ENCODE results near the gene FAM117A.
"Not testable (repeated sequence)": the region's sequence is repeated elsewhere in the genome, so short reads cannot be mapped to it uniquely, and the experiment has no call there.

Gene FAM117A

DNA sequence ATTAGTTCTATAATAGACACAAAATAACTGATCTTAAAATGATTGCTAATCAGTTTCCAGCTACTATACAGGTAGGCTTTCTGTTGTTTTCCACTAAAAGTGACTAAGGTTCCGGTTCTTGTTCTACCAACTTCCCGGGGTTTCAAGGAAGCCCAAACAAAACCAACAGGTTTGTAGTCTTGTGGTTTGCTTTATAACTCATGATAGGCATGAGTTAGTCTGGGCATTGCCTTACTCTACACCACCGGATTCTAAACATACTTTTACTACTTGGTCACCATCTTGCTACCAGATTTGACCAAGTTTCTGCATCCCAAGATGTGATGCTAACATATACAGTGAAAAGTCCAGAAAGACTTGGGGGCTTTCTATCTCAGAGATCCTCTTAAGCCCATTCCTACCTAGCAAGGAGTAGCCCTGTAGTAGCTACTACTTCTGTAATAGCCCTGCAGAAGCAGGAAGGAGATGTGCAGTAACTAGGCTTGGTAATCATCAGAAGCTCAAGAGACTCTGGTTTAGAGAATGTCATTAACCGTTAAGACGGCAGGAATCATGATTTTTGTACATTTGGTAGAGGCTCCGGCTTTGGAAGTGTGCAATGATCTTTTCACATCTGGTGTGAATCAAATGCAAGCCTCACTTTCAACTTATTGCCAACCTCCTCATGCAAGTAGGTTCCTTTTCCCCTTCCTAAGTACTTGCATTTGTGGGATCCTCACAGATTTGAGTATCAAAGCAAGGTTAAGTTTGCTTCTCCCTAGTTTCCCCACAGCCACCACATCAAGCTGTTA, 1.6 kb downstream of the FAM117A start:
- TF ChIP-seq, protein P1, sequence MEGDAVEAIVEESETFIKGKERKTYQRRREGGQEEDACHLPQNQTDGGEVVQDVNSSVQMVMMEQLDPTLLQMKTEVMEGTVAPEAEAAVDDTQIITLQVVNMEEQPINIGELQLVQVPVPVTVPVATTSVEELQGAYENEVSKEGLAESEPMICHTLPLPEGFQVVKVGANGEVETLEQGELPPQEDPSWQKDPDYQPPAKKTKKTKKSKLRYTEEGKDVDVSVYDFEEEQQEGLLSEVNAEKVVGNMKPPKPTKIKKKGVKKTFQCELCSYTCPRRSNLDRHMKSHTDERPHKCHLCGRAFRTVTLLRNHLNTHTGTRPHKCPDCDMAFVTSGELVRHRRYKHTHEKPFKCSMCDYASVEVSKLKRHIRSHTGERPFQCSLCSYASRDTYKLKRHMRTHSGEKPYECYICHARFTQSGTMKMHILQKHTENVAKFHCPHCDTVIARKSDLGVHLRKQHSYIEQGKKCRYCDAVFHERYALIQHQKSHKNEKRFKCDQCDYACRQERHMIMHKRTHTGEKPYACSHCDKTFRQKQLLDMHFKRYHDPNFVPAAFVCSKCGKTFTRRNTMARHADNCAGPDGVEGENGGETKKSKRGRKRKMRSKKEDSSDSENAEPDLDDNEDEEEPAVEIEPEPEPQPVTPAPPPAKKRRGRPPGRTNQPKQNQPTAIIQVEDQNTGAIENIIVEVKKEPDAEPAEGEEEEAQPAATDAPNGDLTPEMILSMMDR (IDR thresholded peaks at IDR 0.05; ENCODE audit: extremely low read depth, missing control alignments) = no peak
- DNase-seq (ENCODE audit: low spot score) = no peak

DNA sequence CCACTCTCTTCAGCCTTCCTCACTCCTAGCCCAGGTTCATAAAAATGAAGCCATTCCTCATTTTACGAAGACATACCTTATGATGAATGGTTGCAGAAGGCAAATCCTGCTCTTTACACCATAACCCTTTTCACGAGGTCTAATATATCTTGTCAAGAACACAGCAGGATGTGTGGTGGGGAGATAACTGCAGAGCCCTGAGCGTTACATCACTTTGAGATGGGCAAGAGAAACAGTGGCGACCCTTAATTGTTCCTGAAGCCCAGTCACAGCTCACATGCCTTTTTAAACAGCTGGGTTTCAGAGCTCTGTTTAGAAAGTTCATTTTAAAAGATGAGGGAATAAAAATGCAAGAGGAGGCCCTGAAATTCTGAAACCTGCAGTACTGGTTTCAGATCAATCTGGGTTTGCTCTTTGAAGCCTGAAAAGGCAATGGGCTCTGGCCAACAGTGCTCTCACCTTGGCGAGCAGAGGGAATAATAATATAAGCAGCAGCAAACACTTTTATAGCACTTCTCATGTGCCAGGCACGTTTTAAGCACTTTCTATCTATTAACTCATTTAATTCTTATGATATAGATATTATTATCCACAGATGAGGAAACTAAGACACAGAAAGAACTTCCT, 2.9 kb downstream of the FAM117A start:
- TF ChIP-seq, protein P1 (IDR thresholded peaks at IDR 0.05; ENCODE audit: extremely low read depth, missing control alignments) = no peak
- DNase-seq (ENCODE audit: low spot score) = no peak

DNA sequence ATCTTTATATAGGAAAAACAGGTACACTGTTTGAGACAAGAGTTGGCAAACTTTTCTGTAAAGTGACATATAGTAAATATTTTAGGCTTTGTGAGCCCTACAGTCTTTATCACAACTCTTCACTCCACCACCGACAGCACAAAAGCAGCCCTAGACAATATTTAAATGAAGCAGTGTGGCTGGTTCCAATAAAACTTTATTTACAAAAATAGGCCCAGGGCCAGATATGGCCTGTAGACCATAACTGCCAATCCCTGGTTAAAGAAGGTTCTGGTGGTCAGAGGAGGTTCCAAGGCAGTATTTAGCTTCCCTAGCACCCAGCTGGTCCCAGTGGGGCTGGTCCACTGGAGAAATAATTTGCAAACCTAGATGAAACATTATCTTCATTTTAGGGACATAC, 3.6 kb downstream of the FAM117A start:
- DNase-seq (ENCODE audit: low spot score) = no peak
- TF ChIP-seq, protein P1 (IDR thresholded peaks at IDR 0.05; ENCODE audit: extremely low read depth, missing control alignments) = no peak

DNA sequence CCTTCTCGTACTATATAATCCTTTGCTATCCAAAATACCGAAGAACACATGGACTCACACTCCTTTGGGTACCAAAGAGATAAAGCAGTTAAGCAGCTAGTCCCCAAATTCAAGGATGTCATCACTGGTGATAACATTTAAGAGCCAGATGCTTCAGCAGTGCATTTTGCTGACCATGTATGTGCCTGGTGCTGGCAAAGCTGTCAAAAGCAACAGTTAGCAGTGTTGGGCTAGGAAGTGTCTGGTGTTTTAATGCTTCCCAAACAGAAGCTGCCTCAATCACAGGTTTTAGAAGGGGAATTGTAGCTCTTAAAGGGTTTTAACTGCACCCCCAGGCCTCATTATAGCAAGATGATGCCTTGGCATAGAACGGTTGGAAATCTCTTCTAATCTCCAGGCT, 4.7 kb downstream of the FAM117A start:
- TF ChIP-seq, protein P1 (IDR thresholded peaks at IDR 0.05; ENCODE audit: extremely low read depth, missing control alignments) = no peak
- no peak for DNase-seq (ENCODE audit: low spot score)

DNA sequence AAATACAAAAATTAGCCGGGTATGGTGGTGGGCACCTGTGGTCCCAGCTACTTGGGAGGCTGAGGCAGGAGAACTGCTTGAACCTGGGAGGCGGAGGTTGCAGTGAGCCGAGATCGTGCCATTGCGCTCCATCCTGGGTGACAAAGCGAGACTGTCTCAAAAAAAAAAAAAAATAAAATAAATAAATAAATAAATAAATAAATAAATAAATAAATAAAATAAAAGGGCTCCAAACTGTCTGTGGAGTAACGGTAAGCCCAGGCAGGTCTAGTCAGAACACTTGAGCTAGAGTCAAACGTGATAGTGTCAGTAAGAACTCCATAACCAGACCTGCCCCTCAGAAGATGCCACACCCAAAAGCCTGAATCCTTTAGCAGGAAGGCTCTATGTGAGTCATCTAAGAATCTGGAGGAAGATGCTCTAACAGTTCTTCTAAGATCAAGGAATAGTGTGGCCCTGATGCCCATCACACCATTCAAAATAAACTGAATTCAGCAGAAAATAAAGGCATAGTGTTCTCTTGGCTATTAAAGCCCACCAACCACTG, 5.4 kb downstream of the FAM117A start:
- not testable (repeated sequence) for DNase-seq (ENCODE audit: low spot score)

DNA sequence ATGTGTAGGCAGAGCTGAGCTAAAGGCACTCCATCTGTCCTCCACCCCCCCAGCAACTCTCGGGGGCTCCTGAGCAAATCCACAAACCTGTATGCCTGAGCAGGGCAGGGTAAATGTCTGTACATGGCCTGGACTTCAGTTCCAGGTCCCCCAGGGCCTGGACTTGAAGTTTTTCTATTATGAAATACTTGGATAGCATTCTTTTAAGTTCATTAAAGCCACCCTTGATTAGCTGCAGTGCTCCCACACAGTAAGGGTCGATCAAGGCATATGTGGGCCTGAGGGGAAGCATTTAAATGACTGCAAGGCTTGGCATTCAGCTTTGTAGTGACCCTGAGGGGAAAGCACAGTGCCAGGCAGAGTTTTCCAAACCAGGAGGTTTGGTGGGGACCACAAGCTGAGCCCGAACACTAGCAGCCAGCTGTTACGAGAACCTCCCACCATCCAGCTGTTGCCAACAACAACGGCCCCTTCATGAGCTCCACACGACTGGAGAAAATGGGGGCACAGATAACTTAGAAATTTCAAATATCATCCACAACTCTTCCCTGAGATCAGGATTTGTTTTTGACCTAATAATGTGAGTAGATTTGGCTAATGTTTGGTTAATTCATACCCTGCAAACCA, 6.7 kb downstream of the FAM117A start:
- DNase-seq (ENCODE audit: low spot score) = no peak
- TF ChIP-seq, protein P1 (IDR thresholded peaks at IDR 0.05; ENCODE audit: extremely low read depth, missing control alignments) = no peak

DNA sequence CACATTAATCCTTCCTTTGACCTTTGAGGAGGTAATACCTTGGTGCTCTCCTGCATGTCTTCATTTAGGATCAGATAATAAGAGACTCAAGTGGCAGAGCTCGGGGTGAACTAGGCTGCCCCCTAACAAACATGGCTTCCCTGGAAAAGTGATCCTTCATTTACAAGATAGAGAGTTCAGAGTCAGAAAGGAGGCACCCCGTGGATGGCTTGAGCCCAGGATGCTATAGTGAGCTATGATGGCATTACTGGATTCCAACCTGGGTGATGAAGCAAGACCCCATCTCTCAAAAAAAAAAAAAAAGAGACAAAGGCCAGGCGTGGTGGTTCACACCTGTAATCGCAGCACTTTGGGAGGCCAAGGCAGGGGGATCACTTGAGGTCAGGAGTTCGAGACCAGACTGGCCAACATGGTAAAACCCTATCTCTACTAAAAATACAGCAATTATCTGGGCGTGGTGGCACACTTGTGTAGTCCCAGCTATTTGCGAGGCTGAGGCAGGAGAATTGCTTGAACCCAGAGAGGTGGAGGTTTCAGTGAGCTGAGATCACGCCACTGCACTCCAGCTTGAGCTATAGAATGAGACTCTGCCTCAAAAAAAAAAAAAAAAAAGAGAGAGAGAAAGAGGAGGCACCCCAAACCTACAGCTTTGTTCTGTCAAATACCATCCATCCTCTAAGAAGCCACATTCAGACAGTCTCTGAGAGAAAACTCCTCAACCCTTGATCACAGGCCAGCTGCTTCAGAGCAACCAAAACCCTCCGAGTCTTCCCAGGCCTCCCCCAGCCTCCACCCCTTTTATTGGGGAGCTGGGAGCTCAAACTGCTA, 7.4 kb downstream of the FAM117A start:
- TF ChIP-seq, protein P1 (IDR thresholded peaks at IDR 0.05; ENCODE audit: extremely low read depth, missing control alignments) = no peak
- no peak for DNase-seq (ENCODE audit: low spot score)

Measured in GM20000 (cell line).